K562 (cell line): ENCODE data around the gene RFX3. TPM values are rescaled to one million over a fixed set of nuclear protein-coding genes. Genes with fewer than 3 reads are reported as not detected.

Experiments
- ATAC-seq: fragments of 200-7000 bp; cut with Tn5 transposase; 3 replicates; pipeline ENCODE4 v1.9.1; 2020; ENCODE audit warnings: moderate library complexity
- BruUV-seq: library from RNA; stranded (reverse); fragments of 400-500 nt; replicated peaks from 2 replicates; lab custom pipeline; 2021; lab: Mats Ljungman, UMichigan
- CTCF ChIA-PET: fragments of 300-600 bp; formaldehyde crosslinking; extraction: SDS; loops from one replicate; lab custom pipeline; 2021; ENCODE audit warnings: low intra/inter-chr PET ratio; lab: Yijun Ruan, JAX
- POLR2A ChIA-PET: fragments of 300-600, 350-650 bp; sonication (Branson Sonifier 250); formaldehyde crosslinking; extraction: SDS; loops from one replicate; lab custom pipeline; 2021; ENCODE audit warnings: antibody characterized with exemption, inconsistent platforms; lab: Yijun Ruan, JAX
- DNase-seq, 4 experiments: peaks; one replicate each; pipeline versions ENCODE4 v3.0.0 to v3.0.0-alpha.2; 2011 to 2018; ENCODE audit warnings: low spot score in 3 of 4, mixed read lengths in 3 of 4; ENCODE audit errors: extremely low read depth in 1 of 4
- FAIRE-seq: peaks from 2 replicates; lab custom pipeline; 2011; peaks lifted over from hg19 to GRCh38; lab: Jason Lieb, UNC
- H2AFZ ChIP-seq: 2 replicates; pipeline ENCODE4 v1.6.0; 2011; ENCODE audit warnings: low read depth, low read length, control low read depth, inconsistent platforms
- H3K27ac ChIP-seq: fragments of 200-600 bp; 3 replicates; pipeline ENCODE4 v1.8.0; 2011; ENCODE audit warnings: low read depth, mild to moderate bottlenecking, control low read depth, inconsistent platforms, low read length, moderate library complexity, mixed read lengths; ENCODE audit errors: extremely low read depth
- H3K27me3 ChIP-seq, 2 experiments: fragments of 300-600 bp in 1 of 2; 2 replicates in 1 of 2; 3 replicates in 1 of 2; pipeline versions ENCODE4 v1.6.0 to v1.8.0; 2011; ENCODE audit warnings: inconsistent platforms in 2 of 2, low read length in 2 of 2, mild to moderate bottlenecking in 1 of 2, mixed read lengths in 1 of 2, moderate library complexity in 1 of 2; ENCODE audit not compliant: control insufficient read depth in 2 of 2, insufficient read depth in 2 of 2
- H3K36me3 ChIP-seq: fragments of 300-600 bp; 3 replicates; pipeline ENCODE4 v1.8.0; 2011; ENCODE audit warnings: mild to moderate bottlenecking, low read length, inconsistent platforms; ENCODE audit not compliant: control insufficient read depth, insufficient read depth
- H3K4me1 ChIP-seq, 2 experiments: fragments of 200-600 bp in 1 of 2; replicated peaks in 1 of 2; 2 replicates in 1 of 2; 3 replicates in 1 of 2; pipeline versions ENCODE4 v1.5.1 to v1.8.0; 2011; ENCODE audit warnings: inconsistent platforms in 2 of 2, low read length in 2 of 2, mild to moderate bottlenecking in 1 of 2, mixed read lengths in 1 of 2, moderate library complexity in 1 of 2; ENCODE audit not compliant: control insufficient read depth in 2 of 2, insufficient read depth in 2 of 2
- H3K4me2 ChIP-seq: 2 replicates; pipeline ENCODE4 v1.6.1; 2011; ENCODE audit warnings: low read length, control low read depth, inconsistent platforms, mixed read lengths; ENCODE audit not compliant: insufficient read depth
- H3K4me3 ChIP-seq: fragments of 200-600 bp; sonication (generic), shearing (Covaris generic); 2 replicates; pipeline ENCODE4 v1.5.1; 2016; ENCODE audit warnings: control low read depth, inconsistent platforms
- H3K79me2 ChIP-seq: fragments of 200-600 bp; 3 replicates; pipeline ENCODE4 v1.8.0; 2011; ENCODE audit warnings: low read length, inconsistent platforms; ENCODE audit not compliant: control insufficient read depth, insufficient read depth
- H3K9ac ChIP-seq, 2 experiments: 2 replicates each; pipeline versions ENCODE4 v1.6.0 to v1.6.1; 2011; ENCODE audit warnings: low read depth in 2 of 2, low read length in 2 of 2, control low read depth in 1 of 2, inconsistent platforms in 1 of 2, mild to moderate bottlenecking in 1 of 2, mixed read lengths in 1 of 2; ENCODE audit not compliant: insufficient read depth in 1 of 2
- H3K9me1 ChIP-seq: one replicate; pipeline ENCODE4 v1.6.0; 2011; ENCODE audit warnings: inconsistent platforms, mild to moderate bottlenecking, low read length, moderate library complexity; ENCODE audit not compliant: control insufficient read depth, insufficient read depth
- H3K9me3 ChIP-seq: replicated peaks from 2 replicates; pipeline ENCODE4 v1.5.1; 2011; ENCODE audit warnings: low read depth, low read length, inconsistent platforms; ENCODE audit not compliant: control insufficient read depth, insufficient read depth
- H4K20me1 ChIP-seq: replicated peaks from 2 replicates; pipeline ENCODE4 v1.6.1; 2011; ENCODE audit warnings: low read length, inconsistent platforms, mixed read lengths; ENCODE audit not compliant: control insufficient read depth, insufficient read depth
- ADNP ChIP-seq: fragments of 200-800 bp; sonication (Bioruptor generic); IDR thresholded peaks from 2 replicates; pipeline ENCODE4 v1.6.1; 2016; ENCODE audit warnings: missing genetic modification characterization, missing compliant biosample characterization
- CBFA2T3 ChIP-seq: fragments of 450-650 bp; IDR thresholded peaks from 2 replicates; pipeline ENCODE4 v1.6.1; 2017
- CTBP1 ChIP-seq: fragments of 450-650 bp; IDR thresholded peaks from 2 replicates; pipeline ENCODE4 v1.6.1; 2016; ENCODE audit warnings: borderline replicate concordance
- XRCC5 ChIP-seq: fragments of 200-400 bp; formaldehyde crosslinking; IDR thresholded peaks from 2 replicates; pipeline ENCODE4 v1.6.1; 2017; ENCODE audit warnings: low read depth, mild to moderate bottlenecking, low read length
- ZFP36 ChIP-seq: fragments of 150-350 bp; IDR thresholded peaks from 2 replicates; pipeline ENCODE4 v1.6.1; 2018; ENCODE audit warnings: low read length, low read depth; ENCODE audit not compliant: partially characterized antibody
- WGBS: fragments of 100-300 bp; shearing (Covaris generic); methylation state at CpG from one replicate; pipeline ENCODE4 v1.1.6; 2016; ENCODE audit warnings: low coverage, mixed read lengths; ENCODE audit not compliant: insufficient coverage; ENCODE audit errors: missing lambda C conversion rate; 5-methylcytosine and 5-hydroxymethylcytosine counted together
- in situ Hi-C: fragments of 300-500 bp; cut with MboI; formaldehyde crosslinking; loops from 4 replicates; pipeline ENCODE4 v1.15.0; 2018; ENCODE audit warnings: inconsistent platforms, mixed read lengths
- intact Hi-C: fragments of 100-400 bp; cut with micrococcal nuclease; formaldehyde crosslinking; loops from 2 replicates; pipeline ENCODE4 v1.14.2; 2022
- polyA plus RNA-seq, 8 experiments: library from polyadenylated mRNA; depleted of rRNA in 4 of 8; stranded (reverse) in 5 of 8; unstranded in 3 of 8; fragments of >200 nt; fragmentation: Nextera tagmentation in 2 of 8; fragmentation: Illumina TruSeq in 1 of 8; extraction: Ambion mirVana in 2 of 8; extraction: Trizol in 1 of 8; gene quantifications; 2 replicates each; pipeline versions ENCODE4 v1.2.1 to v1.2.3, GENCODE V29; 2011 to 2014; ENCODE audit warnings: inconsistent platforms in 1 of 8, missing spikeins in 1 of 8
- total RNA-seq, 7 experiments: library from RNA; depleted of rRNA in 6 of 7; stranded (reverse); fragments of >200 nt in 6 of 7; fragmentation: Illumina TruSeq in 2 of 7; extraction: Trizol in 2 of 7; gene quantifications; 2 replicates each; pipeline versions ENCODE4 v1.2.1 to v1.2.3, GENCODE V29; 2011 to 2021; ENCODE audit warnings: low replicate concordance in 1 of 7
- TF ChIP-seq, protein P1 (sequence below): IDR thresholded peaks from 2 replicates; pipeline ENCODE4 v1.6.1; 2012; ENCODE audit warnings: low read depth, low read length, improper control_type of control experiment, borderline replicate concordance
- TF ChIP-seq, protein P2 (sequence below): IDR thresholded peaks from 2 replicates; pipeline ENCODE4 v1.6.1; 2011; ENCODE audit not compliant: insufficient read length; ENCODE audit errors: extremely low read depth
- TF ChIP-seq, protein P3 (sequence below), 2 experiments: fragments of 250-450 bp in 1 of 2; fragments of 450-650 bp in 1 of 2; sonication (Bioruptor Pico) in 1 of 2; IDR thresholded peaks; 2 replicates each; pipeline versions ENCODE4 v1.6.1 to v1.8.0; 2016 to 2021; ENCODE audit warnings: mild to moderate bottlenecking in 2 of 2, moderate library complexity in 2 of 2, missing compliant biosample characterization in 1 of 2, missing genetic modification characterization in 1 of 2
- TF ChIP-seq, protein P4 (sequence below): sonication (generic); formaldehyde crosslinking; IDR thresholded peaks from 2 replicates; pipeline ENCODE4 v1.8.1; 2023; ENCODE audit warnings: mild to moderate bottlenecking, missing genetic modification reagents
- TF ChIP-seq, protein P5 (sequence below): fragments of 450-650 bp; formaldehyde crosslinking; IDR thresholded peaks from 2 replicates; pipeline ENCODE4 v1.4.0; 2020; ENCODE audit warnings: mild to moderate bottlenecking
- TF ChIP-seq, protein P6 (sequence below): sonication (generic); formaldehyde crosslinking; IDR thresholded peaks from 2 replicates; pipeline ENCODE4 v1.8.0; 2023; ENCODE audit warnings: mild to moderate bottlenecking, missing genetic modification reagents

The RFX3 gene
- total and polyA plus RNA-seq, 9 of the 15 experiments (the other 6 are each of a cell fraction or from before 2014, with no cell fraction given) = 0.86 to 4.9 (median 2.0) TPM

- Histone ChIP-seq H2AFZ (no peak overlapping the region), H3K27me3 (no peaks in the 10 kb centered on the region), H3K9me3 (no peaks in the 10 kb centered on the region; the same call in 1 of the 2 replicates), H3K4me3 (no peak overlapping the region), H3K9me1 (no peaks in the 10 kb centered on the region), H3K9ac (no peak overlapping the region), H3K27ac (no peak overlapping the region), H3K36me3 (0 out of 3 replicates have a peak, but pooled peaks cover 4% of the 10 kb centered on the region), H3K79me2 (no peaks in the 10 kb centered on the region), H3K4me1 (peaks cover 0 to 2% of the 10 kb centered on the region in 2 experiments; a peak in 2 of 5 replicates), H4K20me1 (no peaks in the 10 kb centered on the region), H3K4me2 (no peak overlapping the region)
- intact Hi-C loops = no loop called here
- DNase-seq (no peak), FAIRE-seq (no peak), ATAC-seq (no peak)
- POLR2A ChIA-PET = no interaction called here
- in situ Hi-C loops = no loop called here
- WGBS = 100% methylated on average over 1 of the region's 1 CpG
- CTCF ChIA-PET = no interaction called here
- BruUV-seq = no TSS peak
- TF ChIP-seq, protein P1, sequence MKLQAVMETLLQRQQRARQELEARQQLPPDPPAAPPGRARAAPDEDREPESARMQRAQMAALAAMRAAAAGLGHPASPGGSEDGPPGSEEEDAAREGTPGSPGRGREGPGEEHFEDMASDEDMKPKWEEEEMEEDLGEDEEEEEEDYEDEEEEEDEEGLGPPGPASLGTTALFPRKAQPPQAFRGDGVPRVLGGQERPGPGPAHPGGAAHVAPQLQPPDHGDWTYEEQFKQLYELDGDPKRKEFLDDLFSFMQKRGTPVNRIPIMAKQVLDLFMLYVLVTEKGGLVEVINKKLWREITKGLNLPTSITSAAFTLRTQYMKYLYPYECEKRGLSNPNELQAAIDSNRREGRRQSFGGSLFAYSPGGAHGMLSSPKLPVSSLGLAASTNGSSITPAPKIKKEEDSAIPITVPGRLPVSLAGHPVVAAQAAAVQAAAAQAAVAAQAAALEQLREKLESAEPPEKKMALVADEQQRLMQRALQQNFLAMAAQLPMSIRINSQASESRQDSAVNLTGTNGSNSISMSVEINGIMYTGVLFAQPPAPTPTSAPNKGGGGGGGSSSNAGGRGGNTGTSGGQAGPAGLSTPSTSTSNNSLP = no peak
- TF ChIP-seq, protein P2, sequence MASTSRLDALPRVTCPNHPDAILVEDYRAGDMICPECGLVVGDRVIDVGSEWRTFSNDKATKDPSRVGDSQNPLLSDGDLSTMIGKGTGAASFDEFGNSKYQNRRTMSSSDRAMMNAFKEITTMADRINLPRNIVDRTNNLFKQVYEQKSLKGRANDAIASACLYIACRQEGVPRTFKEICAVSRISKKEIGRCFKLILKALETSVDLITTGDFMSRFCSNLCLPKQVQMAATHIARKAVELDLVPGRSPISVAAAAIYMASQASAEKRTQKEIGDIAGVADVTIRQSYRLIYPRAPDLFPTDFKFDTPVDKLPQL = no peak
- TF ChIP-seq ADNP (tag) (no peak), CBFA2T3 (no peak), CTBP1 (no peak), ZFP36 (no peak), XRCC5 (no peak)
- TF ChIP-seq, protein P3, sequence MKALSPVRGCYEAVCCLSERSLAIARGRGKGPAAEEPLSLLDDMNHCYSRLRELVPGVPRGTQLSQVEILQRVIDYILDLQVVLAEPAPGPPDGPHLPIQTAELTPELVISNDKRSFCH (CRISPR knock-in tag; IDR thresholded peaks at IDR 0.05) = no peak
- TF ChIP-seq, protein P3 (tag; IDR thresholded peaks at IDR 0.05) = no peak
- TF ChIP-seq, protein P4, sequence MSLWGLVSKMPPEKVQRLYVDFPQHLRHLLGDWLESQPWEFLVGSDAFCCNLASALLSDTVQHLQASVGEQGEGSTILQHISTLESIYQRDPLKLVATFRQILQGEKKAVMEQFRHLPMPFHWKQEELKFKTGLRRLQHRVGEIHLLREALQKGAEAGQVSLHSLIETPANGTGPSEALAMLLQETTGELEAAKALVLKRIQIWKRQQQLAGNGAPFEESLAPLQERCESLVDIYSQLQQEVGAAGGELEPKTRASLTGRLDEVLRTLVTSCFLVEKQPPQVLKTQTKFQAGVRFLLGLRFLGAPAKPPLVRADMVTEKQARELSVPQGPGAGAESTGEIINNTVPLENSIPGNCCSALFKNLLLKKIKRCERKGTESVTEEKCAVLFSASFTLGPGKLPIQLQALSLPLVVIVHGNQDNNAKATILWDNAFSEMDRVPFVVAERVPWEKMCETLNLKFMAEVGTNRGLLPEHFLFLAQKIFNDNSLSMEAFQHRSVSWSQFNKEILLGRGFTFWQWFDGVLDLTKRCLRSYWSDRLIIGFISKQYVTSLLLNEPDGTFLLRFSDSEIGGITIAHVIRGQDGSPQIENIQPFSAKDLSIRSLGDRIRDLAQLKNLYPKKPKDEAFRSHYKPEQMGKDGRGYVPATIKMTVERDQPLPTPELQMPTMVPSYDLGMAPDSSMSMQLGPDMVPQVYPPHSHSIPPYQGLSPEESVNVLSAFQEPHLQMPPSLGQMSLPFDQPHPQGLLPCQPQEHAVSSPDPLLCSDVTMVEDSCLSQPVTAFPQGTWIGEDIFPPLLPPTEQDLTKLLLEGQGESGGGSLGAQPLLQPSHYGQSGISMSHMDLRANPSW (CRISPR knock-in tag) = no peak
- TF ChIP-seq, protein P5, sequence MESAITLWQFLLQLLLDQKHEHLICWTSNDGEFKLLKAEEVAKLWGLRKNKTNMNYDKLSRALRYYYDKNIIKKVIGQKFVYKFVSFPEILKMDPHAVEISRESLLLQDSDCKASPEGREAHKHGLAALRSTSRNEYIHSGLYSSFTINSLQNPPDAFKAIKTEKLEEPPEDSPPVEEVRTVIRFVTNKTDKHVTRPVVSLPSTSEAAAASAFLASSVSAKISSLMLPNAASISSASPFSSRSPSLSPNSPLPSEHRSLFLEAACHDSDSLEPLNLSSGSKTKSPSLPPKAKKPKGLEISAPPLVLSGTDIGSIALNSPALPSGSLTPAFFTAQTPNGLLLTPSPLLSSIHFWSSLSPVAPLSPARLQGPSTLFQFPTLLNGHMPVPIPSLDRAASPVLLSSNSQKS (CRISPR knock-in tag) = no peak
- TF ChIP-seq, protein P6, sequence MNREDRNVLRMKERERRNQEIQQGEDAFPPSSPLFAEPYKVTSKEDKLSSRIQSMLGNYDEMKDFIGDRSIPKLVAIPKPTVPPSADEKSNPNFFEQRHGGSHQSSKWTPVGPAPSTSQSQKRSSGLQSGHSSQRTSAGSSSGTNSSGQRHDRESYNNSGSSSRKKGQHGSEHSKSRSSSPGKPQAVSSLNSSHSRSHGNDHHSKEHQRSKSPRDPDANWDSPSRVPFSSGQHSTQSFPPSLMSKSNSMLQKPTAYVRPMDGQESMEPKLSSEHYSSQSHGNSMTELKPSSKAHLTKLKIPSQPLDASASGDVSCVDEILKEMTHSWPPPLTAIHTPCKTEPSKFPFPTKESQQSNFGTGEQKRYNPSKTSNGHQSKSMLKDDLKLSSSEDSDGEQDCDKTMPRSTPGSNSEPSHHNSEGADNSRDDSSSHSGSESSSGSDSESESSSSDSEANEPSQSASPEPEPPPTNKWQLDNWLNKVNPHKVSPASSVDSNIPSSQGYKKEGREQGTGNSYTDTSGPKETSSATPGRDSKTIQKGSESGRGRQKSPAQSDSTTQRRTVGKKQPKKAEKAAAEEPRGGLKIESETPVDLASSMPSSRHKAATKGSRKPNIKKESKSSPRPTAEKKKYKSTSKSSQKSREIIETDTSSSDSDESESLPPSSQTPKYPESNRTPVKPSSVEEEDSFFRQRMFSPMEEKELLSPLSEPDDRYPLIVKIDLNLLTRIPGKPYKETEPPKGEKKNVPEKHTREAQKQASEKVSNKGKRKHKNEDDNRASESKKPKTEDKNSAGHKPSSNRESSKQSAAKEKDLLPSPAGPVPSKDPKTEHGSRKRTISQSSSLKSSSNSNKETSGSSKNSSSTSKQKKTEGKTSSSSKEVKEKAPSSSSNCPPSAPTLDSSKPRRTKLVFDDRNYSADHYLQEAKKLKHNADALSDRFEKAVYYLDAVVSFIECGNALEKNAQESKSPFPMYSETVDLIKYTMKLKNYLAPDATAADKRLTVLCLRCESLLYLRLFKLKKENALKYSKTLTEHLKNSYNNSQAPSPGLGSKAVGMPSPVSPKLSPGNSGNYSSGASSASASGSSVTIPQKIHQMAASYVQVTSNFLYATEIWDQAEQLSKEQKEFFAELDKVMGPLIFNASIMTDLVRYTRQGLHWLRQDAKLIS (CRISPR knock-in tag) = no peak
These were observed 47.2 kb downstream of the RFX3 start for GRCh38 chr9:3478549-3478953.
